ENCODE data around the gene ISL2. TPM values are rescaled to one million over a fixed set of nuclear protein-coding genes. Genes with fewer than 3 reads are reported as not detected.

ISL2 gene
- total and polyA plus RNA-seq, 2 of the 13 experiments (the other 11 are each of a cell fraction or from before 2014, with no cell fraction given), result 4.3 to 5.1 TPM

- TF ChIP-seq ATF6 (CRISPR knock-in tag; conservative IDR thresholded peaks at IDR 0.05), result 0 out of 2 replicates have a peak, but pooled peaks have one; percentile 69
- no peak for TF ChIP-seq CREBL2 (CRISPR knock-in tag; IDR thresholded peaks at IDR 0.05; ENCODE audit: borderline replicate concordance)
- TF ChIP-seq ZNF331 (CRISPR knock-in tag; IDR thresholded peaks at IDR 0.05), result peak; percentile 75
- TF ChIP-seq PBX3 (CRISPR knock-in tag; IDR thresholded peaks at IDR 0.05; ENCODE audit: borderline replicate concordance), result no peak
- TF ChIP-seq BRD4 (CRISPR knock-in tag; IDR thresholded peaks at IDR 0.05), result peak; percentile 42; the same call in 1 of the 2 replicates
- TF ChIP-seq NFYB (CRISPR knock-in tag; IDR thresholded peaks at IDR 0.05), result peak; percentile 82
- no peak for TF ChIP-seq ZNF549 (CRISPR knock-in tag; IDR thresholded peaks at IDR 0.05)
- TF ChIP-seq AGO1 (IDR thresholded peaks at IDR 0.05; ENCODE audit: low read depth, low read length, poor library complexity, severe bottlenecking), result peak; percentile 31
- peak; percentile 70; the same call in 1 of the 2 replicates for TF ChIP-seq TSC22D2 (CRISPR knock-in tag; IDR thresholded peaks at IDR 0.05; ENCODE audit: borderline replicate concordance)
- TF ChIP-seq HBP1 (CRISPR knock-in tag; IDR thresholded peaks at IDR 0.05; ENCODE audit: low read depth), result peak; percentile 86; the same call in 1 of the 2 replicates
- no peak for TF ChIP-seq XBP1 (CRISPR knock-in tag; IDR thresholded peaks at IDR 0.05)
- TF ChIP-seq TFDP2 (CRISPR knock-in tag; IDR thresholded peaks at IDR 0.05), result peak; percentile 88
- peak; percentile 95 for TF ChIP-seq ARID4A (CRISPR knock-in tag; IDR thresholded peaks at IDR 0.05; ENCODE audit: borderline replicate concordance)
- TF ChIP-seq ISX (CRISPR knock-in tag; conservative IDR thresholded peaks at IDR 0.05), result no peak
- TF ChIP-seq ZNF747 (CRISPR knock-in tag; IDR thresholded peaks at IDR 0.05; ENCODE audit: borderline replicate concordance), result peak; percentile 37; the same call in 1 of the 2 replicates
- TF ChIP-seq HNRNPUL1 (IDR thresholded peaks at IDR 0.05; ENCODE audit: low read depth, low read length), result 0 out of 2 replicates have a peak, but pooled peaks have one; percentile 52
- TF ChIP-seq JUN (CRISPR knock-in tag; IDR thresholded peaks at IDR 0.05), result 0 out of 2 replicates have a peak, but pooled peaks have one; percentile 46
These were observed 25.2 kb upstream of the ISL2 start, which contains the start of gene ETFA (continued) for GRCh38 chr15:76311100-76311953.
